HS-5 (cell line): ENCODE data around the gene TXNDC11.

Experiments used
- DNase-seq: peaks from one replicate; pipeline ENCODE4 v3.0.0-alpha.2; 2012; ENCODE audit warnings: low read depth

Gene TXNDC11

GRCh38 chr16:11750056-11750455 is 7.4 kb upstream of the TXNDC11 start:
- no peak for DNase-seq

GRCh38 chr16:11748404-11749254 is 6.0 kb upstream of the TXNDC11 start:
- no peak for DNase-seq

GRCh38 chr16:11747949-11748403 is 5.3 kb upstream of the TXNDC11 start:
- DNase-seq, result no peak

DNA sequence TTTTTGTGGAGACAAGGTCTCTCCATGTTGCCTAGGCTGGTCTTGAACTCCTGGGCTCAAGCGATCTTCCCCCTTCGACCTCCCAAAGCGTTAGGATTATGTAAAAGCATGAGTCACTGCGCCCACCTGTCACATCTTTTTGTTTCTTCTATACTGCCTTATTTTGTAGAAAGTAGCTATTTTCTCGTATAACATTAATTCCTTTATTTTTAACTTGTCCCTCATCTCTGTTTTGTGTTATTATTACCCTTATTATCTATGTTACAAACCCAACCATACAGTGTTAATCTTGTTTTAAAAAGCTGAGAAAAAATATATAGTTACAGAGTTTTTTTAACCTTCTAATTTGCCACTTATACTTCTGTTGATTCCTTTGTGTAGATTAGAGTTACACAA is 1.4 kb upstream of the TXNDC11 start:
- no peak for DNase-seq

DNA sequence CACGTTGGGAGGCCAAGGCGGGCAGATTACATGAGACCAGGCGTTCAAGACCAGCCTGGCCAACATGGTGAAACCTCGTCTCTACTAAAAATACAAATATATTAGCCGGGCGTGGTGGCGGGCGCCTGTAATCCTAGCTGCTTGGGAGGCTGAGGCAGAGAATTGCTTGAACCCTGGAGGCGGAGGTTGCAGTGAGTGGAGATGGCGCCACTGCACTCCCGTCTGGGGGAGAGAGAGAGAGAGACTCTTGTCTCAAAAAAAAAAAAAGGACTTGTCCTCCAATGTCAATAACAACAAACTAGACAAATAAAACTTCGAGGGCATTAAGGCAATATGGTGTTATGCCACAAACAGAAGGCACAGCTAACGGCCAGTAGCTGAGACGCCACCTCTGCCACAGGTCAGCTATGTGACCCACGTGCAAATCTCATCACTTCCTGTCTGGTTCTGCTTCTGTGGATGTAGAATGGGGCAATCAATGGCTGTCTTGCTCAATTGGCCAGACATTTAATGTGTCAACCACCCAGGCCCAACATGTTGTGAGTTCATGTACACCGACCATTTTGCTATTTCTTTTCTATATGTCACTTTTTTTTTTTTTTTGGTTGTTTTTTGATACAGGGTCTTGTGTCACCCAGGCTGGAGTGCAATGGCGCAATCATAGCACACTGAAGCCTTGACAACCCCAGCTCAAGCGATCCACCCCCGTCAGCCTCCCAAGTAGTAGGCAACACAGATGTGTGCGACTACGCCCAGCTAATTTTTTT is 834 bp upstream of the TXNDC11 start:
- peak; percentile 39 for DNase-seq

DNA sequence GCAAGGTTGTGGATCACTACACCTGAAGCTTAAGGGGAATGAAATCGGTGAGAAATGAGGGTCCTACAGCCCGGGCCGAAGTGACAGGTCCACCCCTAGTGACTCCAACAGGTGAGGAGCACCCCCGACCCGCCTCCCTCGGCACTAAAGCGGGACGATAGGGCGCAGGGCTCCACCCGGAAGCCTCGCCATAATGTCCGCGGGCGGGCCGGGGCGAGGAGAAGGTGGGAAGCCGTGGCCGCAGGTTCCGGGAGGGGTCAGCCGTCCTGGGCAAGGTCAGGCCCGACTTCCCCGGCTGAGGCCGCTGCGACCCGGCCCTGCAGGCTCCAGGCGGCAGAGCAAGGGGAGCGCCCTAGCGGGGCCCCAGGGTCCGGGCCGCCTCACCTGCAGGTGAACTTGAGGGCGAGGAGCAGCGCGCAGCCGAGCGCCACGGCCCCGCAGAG is 543 bp downstream of the TXNDC11 start:
- DNase-seq, result no peak

GRCh38 chr16:11740567-11740966 is 2.1 kb downstream of the TXNDC11 start:
- no peak for DNase-seq

- DNase-seq, result no peak
Observed at GRCh38 chr16:11738742-11739544, 3.7 kb downstream of the TXNDC11 start.

DNA sequence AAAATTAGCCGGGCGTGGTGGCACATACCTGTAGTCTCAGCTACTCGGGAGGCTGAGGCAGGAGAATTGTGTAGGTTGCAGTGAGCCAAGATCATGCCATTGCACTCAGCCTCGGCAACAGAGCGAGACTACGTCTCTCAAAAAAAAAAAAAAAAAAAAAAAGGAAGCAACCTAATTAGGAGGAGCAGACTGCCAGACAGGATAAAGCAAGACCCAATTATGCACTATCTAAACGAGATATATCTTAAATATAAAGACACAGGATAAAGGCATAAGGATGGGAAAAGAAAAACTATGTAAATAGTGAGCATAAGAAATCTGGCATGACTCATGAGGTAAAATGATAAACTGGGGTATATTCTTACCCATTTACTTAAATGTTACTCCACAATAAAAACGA is 4.9 kb downstream of the TXNDC11 start:
- no peak for DNase-seq

GRCh38 chr16:11736903-11737302 is 5.8 kb downstream of the TXNDC11 start:
- DNase-seq, result no peak

- DNase-seq, result no peak
Observed at GRCh38 chr16:11735787-11736186, 6.9 kb downstream of the TXNDC11 start.

- DNase-seq, result no peak
Observed at GRCh38 chr16:11734653-11735043, 8.0 kb downstream of the TXNDC11 start.

GRCh38 chr16:11734025-11734652 is 8.5 kb downstream of the TXNDC11 start:
- DNase-seq, result no peak

DNA sequence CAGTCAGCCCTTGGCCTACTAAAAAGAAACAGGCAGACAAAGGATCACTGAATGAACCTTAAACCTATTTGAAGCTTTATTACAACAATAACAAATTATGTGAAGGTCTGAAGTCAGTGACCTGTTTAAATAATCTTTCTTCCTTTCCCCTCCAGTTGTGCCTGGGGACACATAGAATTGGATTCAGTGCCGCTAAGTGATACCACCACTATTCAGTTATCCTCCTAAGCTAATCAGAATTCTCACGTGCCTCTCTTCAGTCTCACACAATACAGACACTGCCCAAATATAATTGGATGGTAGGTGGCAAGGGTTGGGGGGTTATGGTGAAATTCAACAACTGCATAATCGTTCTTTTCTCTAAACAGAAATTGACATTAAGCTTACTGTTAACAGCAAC is 11.4 kb downstream of the TXNDC11 start:
- DNase-seq, result no peak

GRCh38 chr16:11729787-11730186 is 12.9 kb downstream of the TXNDC11 start:
- DNase-seq, result no peak

GRCh38 chr16:11727796-11728543 is 14.7 kb downstream of the TXNDC11 start:
- DNase-seq, result no peak

DNA sequence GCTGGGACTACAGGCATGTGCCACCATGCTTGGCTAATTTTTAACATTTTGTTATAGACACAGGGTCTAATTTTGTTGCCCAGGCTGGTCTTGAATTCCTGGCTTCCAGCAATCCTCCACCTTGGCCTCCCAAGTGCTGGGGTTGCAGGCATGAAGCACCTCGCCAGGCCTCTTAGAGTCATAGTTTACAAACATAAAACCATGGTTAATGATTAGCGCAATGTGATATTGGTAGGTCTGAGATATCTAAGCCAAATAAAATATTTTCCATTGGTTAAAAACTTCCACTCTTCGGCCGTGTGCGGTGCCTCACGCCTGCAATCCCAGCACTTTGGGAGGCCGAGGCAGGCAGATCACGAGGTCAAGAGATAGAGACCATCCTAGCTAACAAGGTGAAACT is 16.6 kb downstream of the TXNDC11 start:
- DNase-seq, result no peak

- DNase-seq, result no peak
Observed at GRCh38 chr16:11725457-11725856, 17.2 kb downstream of the TXNDC11 start.

- no peak for DNase-seq
Observed at GRCh38 chr16:11722468-11722808, 20.2 kb downstream of the TXNDC11 start.

GRCh38 chr16:11721781-11722467 is 20.7 kb downstream of the TXNDC11 start:
- no peak for DNase-seq

GRCh38 chr16:11719762-11720161 is 22.9 kb downstream of the TXNDC11 start:
- DNase-seq, result no peak
